GM10266 (cell line): Measurements from ENCODE around the gene RGS7BP.

ENCODE experiments used
- DNase-seq: peaks from one replicate; pipeline ENCODE4 v3.0.0; 2012; ENCODE audit errors: extremely low spot score
- CTCF ChIP-seq: IDR thresholded peaks from 2 replicates; pipeline ENCODE4 v1.5.1; 2012; ENCODE audit warnings: mild to moderate bottlenecking, low read depth; ENCODE audit not compliant: control insufficient read depth, insufficient read depth; ENCODE audit errors: missing control alignments

Gene RGS7BP

GRCh38 chr5:64628901-64629300 lies 123.1 kb downstream of the RGS7BP start:
- no peak for TF ChIP-seq CTCF
- DNase-seq = no peak

- no peak for DNase-seq
Measured at GRCh38 chr5:64629841-64630240, 124.0 kb downstream of the RGS7BP start.

GRCh38 chr5:64632251-64632650 lies 126.4 kb downstream of the RGS7BP start:
- no peak for DNase-seq
- no peak for TF ChIP-seq CTCF

More at GRCh38 chr5:64629841-64630240, 124.0 kb downstream of the RGS7BP start:
- no peak for TF ChIP-seq CTCF

GRCh38 chr5:64634997-64635686 lies 129.3 kb downstream of the RGS7BP start:
- TF ChIP-seq CTCF = peak; percentile 64
- no peak for DNase-seq

GRCh38 chr5:64637144-64637543 lies 131.3 kb downstream of the RGS7BP start:
- TF ChIP-seq CTCF = no peak
- DNase-seq = peak; percentile 7

GRCh38 chr5:64637837-64638443 lies 132.1 kb downstream of the RGS7BP start:
- DNase-seq = peak; percentile 10
- peak; percentile 13 for TF ChIP-seq CTCF

GRCh38 chr5:64644831-64645230 lies 139.0 kb downstream of the RGS7BP start:
- TF ChIP-seq CTCF = no peak
- no peak for DNase-seq
